OCI-LY1 (cell line): ENCODE data around the gene GAPDH.

ENCODE experiments used
- H2AFZ ChIP-seq: fragments of 200-600 bp; sonication (generic), shearing (Covaris generic); 2 replicates; pipeline ENCODE4 v1.6.0; 2014; ENCODE audit warnings: antibody characterized with exemption, mild to moderate bottlenecking, low read length
- H3F3A ChIP-seq: fragments of 200-600 bp; sonication (generic), shearing (Covaris generic); 2 replicates; pipeline ENCODE4 v1.6.0; 2014; ENCODE audit warnings: mild to moderate bottlenecking, antibody characterized with exemption, low read length, moderate library complexity; ENCODE audit not compliant: insufficient read depth
- H3K27ac ChIP-seq: fragments of 200-600 bp; sonication (generic); 2 replicates; pipeline ENCODE4 v1.5.1; 2014; ENCODE audit warnings: low read length, mixed run types, mild to moderate bottlenecking, low read depth; ENCODE audit not compliant: poor library complexity, severe bottlenecking
- H3K27me3 ChIP-seq: fragments of 200-600 bp; sonication (generic); 2 replicates; pipeline ENCODE4 v1.6.0; 2014; ENCODE audit warnings: antibody characterized with exemption, mild to moderate bottlenecking, low read length, moderate library complexity; ENCODE audit not compliant: insufficient read depth
- H3K36me3 ChIP-seq: fragments of 200-600 bp; sonication (generic); 2 replicates; pipeline ENCODE4 v1.6.1; 2014; ENCODE audit warnings: mild to moderate bottlenecking, antibody characterized with exemption, low read length, moderate library complexity, mixed read lengths; ENCODE audit not compliant: insufficient read depth
- H3K4me1 ChIP-seq: fragments of 200-600 bp; sonication (generic); 2 replicates; pipeline ENCODE4 v1.5.1; 2014; ENCODE audit warnings: mild to moderate bottlenecking, low read length, moderate library complexity; ENCODE audit not compliant: insufficient read depth, severe bottlenecking
- H3K4me2 ChIP-seq: fragments of 200-600 bp; sonication (generic), shearing (Covaris generic); 2 replicates; pipeline ENCODE4 v1.6.1; 2014; ENCODE audit warnings: low read length
- H3K4me3 ChIP-seq: fragments of 200-600 bp; sonication (generic); 2 replicates; pipeline ENCODE4 v1.5.1; 2014; ENCODE audit warnings: low read length, low read depth, mild to moderate bottlenecking, mixed read lengths; ENCODE audit not compliant: poor library complexity, severe bottlenecking
- H3K79me2 ChIP-seq: fragments of 200-600 bp; shearing (Covaris generic); 2 replicates; pipeline ENCODE4 v1.6.1; 2016; ENCODE audit warnings: mixed run types, low read length, mixed read lengths; ENCODE audit not compliant: insufficient read depth
- H3K9ac ChIP-seq: fragments of 200-600 bp; sonication (generic), shearing (Covaris generic); 2 replicates; pipeline ENCODE4 v1.6.1; 2014; ENCODE audit warnings: mild to moderate bottlenecking, low read length, mixed read lengths
- H3K9me2 ChIP-seq: fragments of 200-600 bp; sonication (generic), shearing (Covaris generic); 2 replicates; pipeline ENCODE4 v1.6.1; 2014; ENCODE audit warnings: low read depth, mild to moderate bottlenecking, low read length, mixed read lengths
- H3K9me3 ChIP-seq: fragments of 200-600 bp; shearing (Covaris generic); 2 replicates; pipeline ENCODE4 v1.6.1; 2014; ENCODE audit warnings: low read length, mixed read lengths
- H4K20me1 ChIP-seq: fragments of 200-600 bp; sonication (generic), shearing (Covaris generic); 2 replicates; pipeline ENCODE4 v1.6.0; 2016; ENCODE audit warnings: mild to moderate bottlenecking, low read length; ENCODE audit not compliant: insufficient read depth
- EZH2 ChIP-seq: fragments of 200-600 bp; sonication (generic), shearing (Covaris generic); IDR thresholded peaks from 2 replicates; pipeline ENCODE4 v1.8.0; 2017; ENCODE audit warnings: borderline replicate concordance, mixed run types, mild to moderate bottlenecking, antibody characterized with exemption, low read length, moderate library complexity, mixed read lengths
- TF ChIP-seq, protein P1 (sequence below): fragments of 200-600 bp; sonication (generic), shearing (Covaris generic); IDR thresholded peaks from 2 replicates; pipeline ENCODE4 v1.5.1; 2017; ENCODE audit warnings: mild to moderate bottlenecking, antibody characterized with exemption, low read length, moderate library complexity, mixed read lengths

GAPDH gene

DNA sequence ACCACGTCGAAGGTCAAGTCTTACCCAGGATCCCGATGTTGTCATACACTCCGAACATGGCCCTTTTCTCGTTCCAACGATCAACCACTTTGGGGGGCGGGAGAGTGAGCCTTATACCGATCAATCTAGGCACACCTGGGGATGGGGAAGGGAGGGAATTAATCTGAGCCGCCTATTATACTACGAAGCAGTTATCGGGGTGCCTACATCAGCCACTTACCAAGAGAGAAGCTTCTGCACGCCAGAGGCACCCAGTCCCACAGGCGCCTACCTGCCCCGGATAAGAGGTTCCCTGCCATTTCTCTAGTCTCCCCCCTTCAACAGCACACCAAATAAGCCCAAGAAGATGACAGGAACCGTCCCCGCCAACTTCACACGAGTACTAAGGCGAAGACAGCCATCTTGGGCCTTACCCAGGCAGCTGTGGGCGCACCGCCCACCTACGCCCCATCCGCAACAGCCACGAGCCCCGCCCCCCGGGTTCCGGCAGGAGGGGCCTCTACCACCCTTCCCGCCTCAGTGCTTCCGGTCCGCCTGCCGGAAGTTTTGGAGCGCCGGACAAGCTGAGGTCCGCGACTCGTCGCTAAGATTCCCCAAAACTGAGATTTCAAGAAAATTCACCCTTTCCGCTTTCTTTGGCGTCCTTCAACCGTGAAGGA, 41.4 kb upstream of the GAPDH start, which contains the start of gene MRPL51:
TSS of gene MRPL51 (minus strand) at position 425 of the 659 bp plus-strand sequence. CDS start at position 299, 126 bp downstream.
- Histone ChIP-seq H3K4me2 (peak within 1 kb of the TSS; percentile 79), H3K27me3 (no peaks in the 10 kb centered on the region), H4K20me1 (no peaks in the 10 kb centered on the region), H3K4me1 (peaks cover 37% of the 10 kb centered on the region), H3F3A (no peaks in the 10 kb centered on the region), H3K27ac (peak within 1 kb of the TSS; percentile 96), H3K9me3 (no peaks in the 10 kb centered on the region), H3K36me3 (peaks cover 45% of the 10 kb centered on the region), H3K79me2 (peaks cover 29% of the 10 kb centered on the region), H3K4me3 (peak within 1 kb of the TSS; percentile 94), H2AFZ (no peak within 1 kb of the TSS), H3K9ac (peak within 1 kb of the TSS; percentile 96), H3K9me2 (no peaks in the 10 kb centered on the region)
- no peak for TF ChIP-seq EZH2
- TF ChIP-seq, protein P1, sequence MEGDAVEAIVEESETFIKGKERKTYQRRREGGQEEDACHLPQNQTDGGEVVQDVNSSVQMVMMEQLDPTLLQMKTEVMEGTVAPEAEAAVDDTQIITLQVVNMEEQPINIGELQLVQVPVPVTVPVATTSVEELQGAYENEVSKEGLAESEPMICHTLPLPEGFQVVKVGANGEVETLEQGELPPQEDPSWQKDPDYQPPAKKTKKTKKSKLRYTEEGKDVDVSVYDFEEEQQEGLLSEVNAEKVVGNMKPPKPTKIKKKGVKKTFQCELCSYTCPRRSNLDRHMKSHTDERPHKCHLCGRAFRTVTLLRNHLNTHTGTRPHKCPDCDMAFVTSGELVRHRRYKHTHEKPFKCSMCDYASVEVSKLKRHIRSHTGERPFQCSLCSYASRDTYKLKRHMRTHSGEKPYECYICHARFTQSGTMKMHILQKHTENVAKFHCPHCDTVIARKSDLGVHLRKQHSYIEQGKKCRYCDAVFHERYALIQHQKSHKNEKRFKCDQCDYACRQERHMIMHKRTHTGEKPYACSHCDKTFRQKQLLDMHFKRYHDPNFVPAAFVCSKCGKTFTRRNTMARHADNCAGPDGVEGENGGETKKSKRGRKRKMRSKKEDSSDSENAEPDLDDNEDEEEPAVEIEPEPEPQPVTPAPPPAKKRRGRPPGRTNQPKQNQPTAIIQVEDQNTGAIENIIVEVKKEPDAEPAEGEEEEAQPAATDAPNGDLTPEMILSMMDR, result no peak

DNA sequence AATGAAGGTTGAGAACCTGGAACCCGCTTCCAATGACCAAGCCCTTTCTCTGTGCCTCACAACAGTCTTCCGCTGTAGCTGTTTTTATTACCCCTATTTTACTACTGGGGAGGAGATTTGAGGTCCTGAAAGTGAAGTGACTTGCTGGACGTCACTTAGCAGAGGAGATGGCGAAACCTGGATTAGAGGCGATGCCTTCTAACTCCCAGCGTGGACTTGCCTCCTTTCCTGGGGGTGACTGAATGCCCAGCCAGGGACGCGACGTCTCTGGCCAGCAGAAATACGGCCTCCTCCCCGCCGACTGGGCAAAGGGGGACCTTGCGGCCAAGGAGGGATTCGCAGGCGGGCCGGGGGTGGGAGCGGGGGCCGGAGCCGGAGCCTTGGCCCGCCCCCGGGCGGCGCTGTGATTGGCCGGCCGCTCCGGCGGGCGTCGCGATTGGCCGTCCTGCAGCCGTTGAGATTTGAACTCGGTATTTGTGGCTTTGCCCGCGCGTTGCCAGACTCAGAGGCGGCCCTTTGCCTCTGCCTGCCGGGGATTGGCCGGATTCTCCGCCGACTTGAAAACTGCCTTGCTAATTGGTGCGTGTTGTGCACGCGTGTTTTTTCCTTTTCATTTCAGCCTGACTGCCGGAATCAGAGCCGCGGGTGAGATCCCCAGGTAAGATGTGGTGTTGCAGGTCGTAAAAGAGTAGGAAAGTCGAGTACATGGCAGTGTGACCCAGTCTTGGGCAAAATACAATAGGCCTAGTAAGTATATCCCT, 40.6 kb upstream of the GAPDH start, which contains the start of gene NCAPD2:
TSS of gene NCAPD2 (plus strand) at position 606 of the 761 bp plus-strand sequence. CDS start 997 bp downstream, outside the sequence.
- Histone ChIP-seq H3K79me2 (peaks cover 29% of the 10 kb centered on the region), H2AFZ (no peak within 1 kb of the TSS), H3K27me3 (no peaks in the 10 kb centered on the region), H3F3A (no peaks in the 10 kb centered on the region), H3K9me2 (no peaks in the 10 kb centered on the region), H3K27ac (peak within 1 kb of the TSS; percentile 96), H3K4me2 (peak within 1 kb of the TSS; percentile 79), H3K36me3 (peaks cover 52% of the 10 kb centered on the region), H3K4me3 (peak within 1 kb of the TSS; percentile 94), H3K4me1 (peaks cover 37% of the 10 kb centered on the region), H4K20me1 (no peaks in the 10 kb centered on the region), H3K9ac (peak within 1 kb of the TSS; percentile 96), H3K9me3 (no peaks in the 10 kb centered on the region)
- TF ChIP-seq, protein P1, result peak; percentile 27; the same call in 1 of the 2 replicates
- no peak for TF ChIP-seq EZH2

DNA sequence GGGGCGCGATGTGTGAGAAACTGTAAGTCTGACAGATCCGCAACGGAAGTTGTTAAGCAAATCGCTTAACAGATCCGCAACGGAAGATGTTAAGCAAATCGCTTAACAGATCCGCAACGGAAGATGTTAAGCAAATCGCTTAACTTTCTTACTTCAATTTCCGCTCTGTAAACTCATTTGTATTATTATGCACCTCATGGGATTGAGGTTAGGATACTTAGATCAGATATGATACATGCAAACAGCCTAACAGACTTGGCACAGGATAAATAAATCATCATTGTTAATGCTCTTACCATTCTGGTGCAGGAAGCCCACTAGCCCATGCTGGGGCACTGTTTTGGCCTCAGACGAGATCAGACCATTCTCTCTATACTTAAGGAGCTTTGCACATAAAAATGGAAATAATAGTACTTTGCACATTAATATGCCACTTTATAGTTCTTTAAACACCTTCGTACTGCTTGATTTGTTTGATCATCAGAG, 40.0 kb upstream of the GAPDH start:
- H3K9me3 ChIP-seq, result no peaks in the 10 kb centered on the region
- H3K27ac ChIP-seq, result peak overlapping the region; percentile 96
- H3K36me3 ChIP-seq, result peaks cover 58% of the 10 kb centered on the region
- no peak overlapping the region for H2AFZ ChIP-seq
- no peaks in the 10 kb centered on the region for H3K27me3 ChIP-seq
- H3K4me3 ChIP-seq, result peak overlapping the region; percentile 94
- no peaks in the 10 kb centered on the region for H3F3A ChIP-seq
- H3K9me2 ChIP-seq, result no peaks in the 10 kb centered on the region
- H3K79me2 ChIP-seq, result peaks cover 29% of the 10 kb centered on the region
- H3K9ac ChIP-seq, result peak overlapping the region; percentile 95
- H3K4me2 ChIP-seq, result peak overlapping the region; percentile 79
- H3K4me1 ChIP-seq, result peaks cover 37% of the 10 kb centered on the region
- TF ChIP-seq, protein P1, result peak; percentile 40; the same call in 1 of the 2 replicates
- TF ChIP-seq EZH2, result no peak
- H4K20me1 ChIP-seq, result no peaks in the 10 kb centered on the region
